B cell (primary cell): ENCODE results near the gene GGT5. TPM values are rescaled to one million over a fixed set of nuclear protein-coding genes. Genes with fewer than 3 reads are reported as not detected.
A peak's percentile ranks its signal among the peaks of the same experiment; 100 is the strongest.

Source experiments
- ATAC-seq: fragments of 200-7000 bp; cut with Tn5 transposase; one replicate; pipeline ENCODE4 v1.10.0; 2021; ENCODE audit warnings: low read depth, mild to moderate bottlenecking, moderate number of reproducible peaks, moderate library complexity
- CTCF ChIA-PET: fragments of 350-600 bp; sonication (Branson Sonifier 250); formaldehyde crosslinking; loops from one replicate; lab custom pipeline; 2021; ENCODE audit warnings: antibody characterized with exemption, inconsistent platforms; lab: Charles Lee
- POLR2A ChIA-PET: fragments of 350-600 bp; sonication (Branson Sonifier 250); formaldehyde crosslinking; loops from one replicate; lab custom pipeline; 2021; ENCODE audit warnings: antibody characterized with exemption; lab: Charles Lee
- DNase-seq: peaks from one replicate; pipeline ENCODE4 v3.0.0; 2013
- H2AFZ ChIP-seq: 2 replicates; pipeline ENCODE4 v1.6.1; 2012; ENCODE audit warnings: mild to moderate bottlenecking, low read depth, low read length; ENCODE audit not compliant: insufficient read depth, poor library complexity, severe bottlenecking
- H3K27ac ChIP-seq, 2 donors: 1 replicate in 1 of 2; 2 replicates in 1 of 2; pipeline ENCODE4 v1.5.1; 2012 to 2013; ENCODE audit warnings: low read length in 2 of 2, mild to moderate bottlenecking in 2 of 2, moderate library complexity in 1 of 2
- H3K27me3 ChIP-seq, 4 experiments: fragments of 200-600 bp in 1 of 4; sonication (generic) in 1 of 4; replicated peaks in 1 of 4; 1 replicate in 2 of 4; 2 replicates in 2 of 4; pipeline versions ENCODE4 v1.6.1 to v1.7.0; 2013 to 2016; ENCODE audit warnings: low read length in 3 of 4, mild to moderate bottlenecking in 2 of 4, mixed read lengths in 1 of 4, moderate library complexity in 1 of 4; ENCODE audit not compliant: insufficient read depth in 4 of 4, control insufficient read depth in 3 of 4; ENCODE audit errors: control extremely low read depth in 1 of 4
- H3K36me3 ChIP-seq, 2 experiments: replicated peaks in 1 of 2; 1 replicate in 1 of 2; 2 replicates in 1 of 2; pipeline versions ENCODE4 v1.6.1 to v1.7.1; 2013; ENCODE audit warnings: low read length in 1 of 2; ENCODE audit not compliant: insufficient read depth in 2 of 2, control insufficient read depth in 1 of 2; ENCODE audit errors: control extremely low read depth in 1 of 2, extremely low read depth in 1 of 2
- H3K4me1 ChIP-seq, 2 donors: fragments of 200-600 bp in 1 of 2; sonication (generic) in 1 of 2; 1 replicate in 1 of 2; 2 replicates in 1 of 2; pipeline versions ENCODE4 v1.5.1 to v1.6.1; 2013 to 2017; ENCODE audit warnings: low read length in 2 of 2; ENCODE audit not compliant: control insufficient read depth in 2 of 2, insufficient read depth in 2 of 2
- H3K4me2 ChIP-seq: replicated peaks from 2 replicates; pipeline ENCODE3; 2012; ENCODE audit warnings: mild to moderate bottlenecking, low read depth, low read length; ENCODE audit not compliant: poor library complexity, severe bottlenecking
- H3K4me3 ChIP-seq, 5 experiments: fragments of 200-600 bp in 1 of 5; sonication (generic) in 1 of 5; 1 replicate in 3 of 5; 2 replicates in 2 of 5; pipeline versions ENCODE4 v1.5.1 to v1.7.0; 2011 to 2016; ENCODE audit warnings: low read length in 4 of 5, mild to moderate bottlenecking in 4 of 5, low read depth in 2 of 5, control low read depth in 1 of 5, moderate library complexity in 1 of 5; ENCODE audit not compliant: insufficient read depth in 1 of 5; ENCODE audit errors: control extremely low read depth in 1 of 5, extremely low read depth in 1 of 5
- H3K79me2 ChIP-seq: fragments of 200-600 bp; sonication (generic); one replicate; pipeline ENCODE4 v1.6.0; 2016; ENCODE audit warnings: low read length; ENCODE audit not compliant: control insufficient read depth, insufficient read depth
- H3K9ac ChIP-seq: fragments of 200-600 bp; sonication (generic); 2 replicates; pipeline ENCODE4 v1.6.1; 2017; ENCODE audit warnings: mild to moderate bottlenecking, low read length, moderate library complexity
- H3K9me3 ChIP-seq, 3 donors: one replicate each; pipeline versions ENCODE4 v1.6.1 to v1.7.1; 2013; ENCODE audit warnings: low read length in 2 of 3; ENCODE audit not compliant: control insufficient read depth in 2 of 3, insufficient read depth in 1 of 3; ENCODE audit errors: control extremely low read depth in 1 of 3
- H4K20me1 ChIP-seq: 2 replicates; pipeline ENCODE4 v1.6.0; 2012; ENCODE audit warnings: mild to moderate bottlenecking, low read length; ENCODE audit not compliant: insufficient read depth, control insufficient read depth, poor library complexity, severe bottlenecking
- H3K27ac Mint-ChIP-seq: one replicate; pipeline ENCODE4 v1.8.0; 2021; ENCODE audit warnings: mixed read lengths
- H3K27me3 Mint-ChIP-seq: one replicate; pipeline ENCODE4 v1.8.0; 2021; ENCODE audit warnings: mixed read lengths
- H3K4me1 Mint-ChIP-seq: one replicate; pipeline ENCODE4 v1.8.0; 2021; ENCODE audit warnings: mixed read lengths
- H3K4me3 Mint-ChIP-seq: one replicate; pipeline ENCODE4 v1.8.0; 2021; ENCODE audit warnings: mixed read lengths
- H3K9me3 Mint-ChIP-seq: one replicate; pipeline ENCODE4 v1.8.0; 2022; ENCODE audit warnings: mixed read lengths; ENCODE audit not compliant: insufficient read depth
- CTCF ChIP-seq: fragments of 200-600 bp; IDR thresholded peaks from one replicate; pipeline ENCODE4 v1.8.0; 2022; ENCODE audit warnings: antibody characterized with exemption, mild to moderate bottlenecking
- EZH2 ChIP-seq: IDR thresholded peaks from 2 replicates; pipeline ENCODE4 v1.6.1; 2012; ENCODE audit warnings: borderline replicate concordance, low read depth, mild to moderate bottlenecking, moderate library complexity, low read length; ENCODE audit not compliant: insufficient read depth, poor library complexity, severe bottlenecking
- WGBS: methylation state at CpG from one replicate; pipeline ENCODE4 v1.1.5; 2013; ENCODE audit warnings: missing lambda C conversion rate; ENCODE audit not compliant: insufficient coverage; 5-methylcytosine and 5-hydroxymethylcytosine counted together
- intact Hi-C: fragments of 100-400 bp; cut with micrococcal nuclease; formaldehyde crosslinking; loops from one replicate; pipeline ENCODE4 v1.10.0; 2022
- polyA plus RNA-seq: library from polyadenylated mRNA; depleted of rRNA; stranded (reverse); fragments of >200 nt; gene quantifications from 2 replicates; pipeline ENCODE4 v1.2.3, GENCODE V29; 2012
- total RNA-seq, 2 donors: library from RNA; stranded (reverse); fragments of 120-200 nt in 1 of 2; gene quantifications; 1 replicate in 1 of 2; 2 replicates in 1 of 2; pipeline versions ENCODE4 v1.2.3 to v1.2.4, GENCODE V29; 2013 to 2022

Gene GGT5
- total and polyA plus RNA-seq, 2 donors (not counting 1 experiment from before 2014, with no cell fraction given), result not detected

GRCh38 chr22:24178502-24179440 is 66.1 kb downstream of the GGT5 start:
- Histone ChIP-seq H3K4me3 (no peak overlapping the region), H3K9me3 (no peaks in the 10 kb centered on the region), H3K27me3 (no peaks in the 10 kb centered on the region), H3K36me3 (peaks cover 0 to 40% of the 10 kb centered on the region in 2 experiments), H3K9ac (no peak overlapping the region), H3K4me1 (peaks cover 4 to 6% of the 10 kb centered on the region in 2 donors), H4K20me1 (peaks cover 12% of the 10 kb centered on the region), H2AFZ (no peak overlapping the region), H3K4me2 (no peak overlapping the region), H3K27ac (no peak overlapping the region), H3K79me2 (no peaks in the 10 kb centered on the region)
- no peaks in the 10 kb centered on the region for H3K27me3 Mint-ChIP-seq
- ChIA-PET POLR2A (interaction anchor here (1.0 kb wide), 1 partner anchor 23 kb away, joined by 4 read pairs; no protein-coding TSS in a partner anchor), CTCF (interaction anchor here (0.6 to 1.9 kb wide), 7 partner anchors 18 to 191 kb away, joined by 3 to 8 read pairs (median 3); no protein-coding TSS in a partner anchor)
- no peaks in the 10 kb centered on the region for H3K9me3 Mint-ChIP-seq
- no peak overlapping the region for H3K4me3 Mint-ChIP-seq
- ATAC-seq (no peak), DNase-seq (no peak)
- WGBS, result 84% methylated on average over 16 of the region's 21 CpGs
- H3K27ac Mint-ChIP-seq, result peak overlapping the region; percentile 37
- intact Hi-C loops, result loop anchor here (5.0 kb wide), 2 partner anchors 196 to 316 kb away; partner anchors contain the start of gene GSTT2
- TF ChIP-seq EZH2 (no peak), CTCF (no peak)
- H3K4me1 Mint-ChIP-seq, result peaks cover 5% of the 10 kb centered on the region
